ENCODE data around the gene GLT6D1.
"Not testable (repeated sequence)": the region's sequence is repeated elsewhere in the genome, so short reads cannot be mapped to it uniquely, and the experiment has no call there.

Gene GLT6D1

GRCh38 chr9:135671591-135672041 lies 32.3 kb upstream of the GLT6D1 start:
- DNase-seq (ENCODE audit: low read depth), result no peak
- TF ChIP-seq, protein P1, sequence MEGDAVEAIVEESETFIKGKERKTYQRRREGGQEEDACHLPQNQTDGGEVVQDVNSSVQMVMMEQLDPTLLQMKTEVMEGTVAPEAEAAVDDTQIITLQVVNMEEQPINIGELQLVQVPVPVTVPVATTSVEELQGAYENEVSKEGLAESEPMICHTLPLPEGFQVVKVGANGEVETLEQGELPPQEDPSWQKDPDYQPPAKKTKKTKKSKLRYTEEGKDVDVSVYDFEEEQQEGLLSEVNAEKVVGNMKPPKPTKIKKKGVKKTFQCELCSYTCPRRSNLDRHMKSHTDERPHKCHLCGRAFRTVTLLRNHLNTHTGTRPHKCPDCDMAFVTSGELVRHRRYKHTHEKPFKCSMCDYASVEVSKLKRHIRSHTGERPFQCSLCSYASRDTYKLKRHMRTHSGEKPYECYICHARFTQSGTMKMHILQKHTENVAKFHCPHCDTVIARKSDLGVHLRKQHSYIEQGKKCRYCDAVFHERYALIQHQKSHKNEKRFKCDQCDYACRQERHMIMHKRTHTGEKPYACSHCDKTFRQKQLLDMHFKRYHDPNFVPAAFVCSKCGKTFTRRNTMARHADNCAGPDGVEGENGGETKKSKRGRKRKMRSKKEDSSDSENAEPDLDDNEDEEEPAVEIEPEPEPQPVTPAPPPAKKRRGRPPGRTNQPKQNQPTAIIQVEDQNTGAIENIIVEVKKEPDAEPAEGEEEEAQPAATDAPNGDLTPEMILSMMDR (IDR thresholded peaks at IDR 0.05; ENCODE audit: control insufficient read depth, extremely low read depth, insufficient read depth), result no peak
- no peak overlapping the region for H3K4me3 ChIP-seq (ENCODE audit: low read depth, low read length)

- TF ChIP-seq, protein P1 (IDR thresholded peaks at IDR 0.05; ENCODE audit: control insufficient read depth, extremely low read depth, insufficient read depth), result no peak
- no peak for DNase-seq (ENCODE audit: low read depth)
- no peak overlapping the region for H3K4me3 ChIP-seq (ENCODE audit: low read depth, low read length)
Measured at GRCh38 chr9:135670721-135671590, 31.6 kb upstream of the GLT6D1 start.

DNA sequence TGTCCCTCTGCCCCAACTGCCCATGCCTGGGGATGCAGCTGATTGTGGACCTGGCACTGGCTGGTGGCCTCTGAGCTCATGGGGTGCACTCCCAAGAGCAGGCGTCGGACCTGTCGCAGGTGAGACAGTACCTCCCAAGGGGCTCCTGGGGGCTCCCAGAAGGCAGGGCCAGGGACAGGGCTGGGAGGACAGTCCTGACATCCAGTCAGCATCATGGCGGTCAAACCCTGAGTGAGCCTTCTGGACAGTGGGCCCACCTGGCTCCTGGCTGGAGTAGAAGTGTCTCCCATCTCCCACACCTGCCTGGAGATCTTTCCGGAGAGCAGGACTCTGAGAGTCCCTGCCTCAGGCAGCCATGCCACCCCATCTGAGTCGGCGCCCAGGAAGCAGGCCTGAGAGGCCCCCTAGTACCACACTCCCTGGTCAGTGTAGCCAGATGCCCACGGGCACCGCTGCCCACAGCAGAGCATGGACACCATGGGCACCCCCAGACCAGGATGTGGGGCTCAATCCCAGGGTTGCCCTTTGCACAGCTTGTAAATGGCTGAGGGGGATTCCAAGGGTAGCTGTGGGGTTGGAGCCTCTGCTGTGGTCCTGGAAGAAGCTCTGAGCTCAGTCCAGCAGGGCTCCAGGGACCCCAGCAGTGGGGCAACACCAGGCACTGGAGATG lies 30.4 kb upstream of the GLT6D1 start:
- TF ChIP-seq, protein P1 (IDR thresholded peaks at IDR 0.05; ENCODE audit: control insufficient read depth, extremely low read depth, insufficient read depth), result no peak
- no peak for DNase-seq (ENCODE audit: low read depth)
- no peak overlapping the region for H3K4me3 ChIP-seq (ENCODE audit: low read depth, low read length)

DNA sequence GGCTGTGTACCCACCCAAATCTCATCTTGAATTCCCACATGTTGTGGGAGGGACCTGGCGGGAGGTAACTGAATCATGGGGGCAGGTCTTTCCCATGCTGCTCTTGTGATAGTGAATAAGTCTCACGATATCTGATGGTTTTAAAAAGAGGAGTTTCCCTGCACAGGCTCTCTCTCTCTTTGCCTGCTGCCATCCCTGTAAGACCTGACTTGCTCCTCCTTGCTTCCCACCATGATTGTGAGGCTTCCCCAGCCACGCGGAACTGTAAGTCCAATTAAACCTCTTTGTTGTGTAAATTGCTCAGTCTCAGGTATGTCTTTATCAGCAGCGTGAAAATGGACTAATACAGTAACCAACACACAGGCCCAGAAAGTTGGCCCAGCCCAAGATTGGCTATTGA lies 29.7 kb upstream of the GLT6D1 start:
- not testable (repeated sequence) for DNase-seq (ENCODE audit: low read depth); H3K4me3 ChIP-seq (ENCODE audit: low read depth, low read length)

GRCh38 chr9:135667463-135668001 lies 28.2 kb upstream of the GLT6D1 start:
- TF ChIP-seq, protein P1 (IDR thresholded peaks at IDR 0.05; ENCODE audit: control insufficient read depth, extremely low read depth, insufficient read depth), result no peak

DNA sequence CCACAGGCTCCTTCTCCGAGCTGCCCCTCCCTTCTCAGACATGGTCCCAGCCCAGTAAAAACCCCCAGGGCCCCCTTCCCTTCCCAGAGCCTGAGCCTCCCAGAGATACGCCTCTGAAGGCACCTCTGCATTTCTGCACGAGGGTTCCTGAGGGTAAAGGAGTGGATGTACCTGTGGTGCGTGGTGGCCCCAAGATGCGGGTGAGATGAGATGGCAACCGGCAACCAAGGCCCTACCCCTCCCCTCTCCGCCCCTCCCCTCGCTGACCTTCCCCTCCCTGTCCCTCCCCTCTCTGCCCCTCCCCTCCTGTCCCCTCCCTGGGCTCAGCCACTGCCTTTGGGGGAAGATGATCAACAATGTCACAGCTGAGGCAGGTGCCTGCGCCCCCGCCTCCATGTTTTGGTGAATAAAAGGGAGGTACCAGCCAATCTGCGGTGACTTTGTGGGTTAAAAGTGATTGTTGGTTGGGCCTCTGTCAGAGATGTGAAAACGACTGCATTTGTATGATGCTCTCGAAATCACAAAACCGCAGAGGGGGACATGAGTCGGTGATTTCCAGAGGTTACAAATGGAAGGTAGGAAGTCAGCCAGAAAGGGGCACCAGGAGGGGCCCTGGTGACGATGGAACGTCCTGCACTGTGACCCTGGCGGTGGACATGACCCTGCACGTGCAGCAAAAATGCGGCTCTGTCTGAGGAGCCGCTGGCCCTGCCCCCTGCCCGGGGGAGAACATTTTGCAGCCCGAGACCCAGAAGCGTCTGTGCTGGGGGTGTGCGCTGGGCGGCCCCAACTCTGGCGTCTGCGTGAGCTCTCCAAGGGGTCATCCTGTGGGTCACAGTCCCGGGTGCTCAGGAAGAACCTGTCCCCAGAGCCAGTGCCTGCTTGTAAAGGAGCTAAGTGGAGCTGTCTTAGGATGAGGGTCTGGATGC lies 27.5 kb upstream of the GLT6D1 start:
- TF ChIP-seq, protein P1 (IDR thresholded peaks at IDR 0.05; ENCODE audit: control insufficient read depth, extremely low read depth, insufficient read depth), result no peak
- no peak for DNase-seq (ENCODE audit: low read depth)
- no peak overlapping the region for H3K4me3 ChIP-seq (ENCODE audit: low read depth, low read length)

More at GRCh38 chr9:135667463-135668001, 28.2 kb upstream of the GLT6D1 start:
- DNase-seq (ENCODE audit: low read depth), result no peak
- H3K4me3 ChIP-seq (ENCODE audit: low read depth, low read length), result no peak overlapping the region
